Measurements from ENCODE around the gene IL27RA.

IL27RA gene

GRCh38 chr19:14031719-14032480, at the start of gene IL27RA:
TSS of gene IL27RA (plus strand) at chr19:14031762. CDS start at chr19:14031873, 111 bp downstream.
- DNase-seq (ENCODE audit: insufficient read length, low spot score) (peak; percentile 72), FAIRE-seq (no peak)

DNA sequence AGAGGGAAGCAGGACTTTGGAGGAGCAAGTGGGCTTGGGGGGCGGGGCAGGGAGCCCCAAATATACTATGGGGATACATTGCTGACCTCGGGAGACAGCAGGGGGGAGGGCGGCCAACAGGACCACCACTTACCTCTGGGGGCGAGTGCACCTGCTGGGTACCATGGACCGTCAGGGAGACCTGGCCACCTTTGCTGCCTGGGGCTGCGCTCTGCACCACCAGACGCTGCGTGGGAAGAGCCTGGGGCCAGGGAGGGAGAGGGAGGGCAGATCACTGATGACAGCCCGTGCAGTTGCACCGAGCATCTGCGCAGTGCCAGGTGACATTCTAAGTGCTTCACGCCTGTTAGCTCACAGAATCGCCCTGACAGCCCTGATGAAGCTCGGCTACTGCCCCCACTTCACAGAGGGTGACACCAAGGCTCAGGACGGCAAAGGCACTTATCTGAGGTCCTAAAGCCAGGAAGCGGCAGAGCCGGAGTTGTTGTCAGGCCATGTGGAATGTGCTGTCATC, 49.5 kb upstream of the IL27RA start:
- FAIRE-seq, result no peak
- no peak for DNase-seq (ENCODE audit: insufficient read length, low spot score)

- FAIRE-seq (no peak), DNase-seq (ENCODE audit: insufficient read length, low spot score) (no peak)
These were observed 48.8 kb upstream of the IL27RA start for GRCh38 chr19:13982773-13983172.

- no peak for DNase-seq (ENCODE audit: insufficient read length, low spot score)
These were observed 48.2 kb upstream of the IL27RA start for GRCh38 chr19:13983213-13983889.

GRCh38 chr19:13984186-13984585, 47.4 kb upstream of the IL27RA start:
- FAIRE-seq (no peak), DNase-seq (ENCODE audit: insufficient read length, low spot score) (no peak)

More at GRCh38 chr19:13983213-13983889, 48.2 kb upstream of the IL27RA start:
- FAIRE-seq, result no peak

GRCh38 chr19:13984875-13985741, 46.5 kb upstream of the IL27RA start:
- no peak for DNase-seq (ENCODE audit: insufficient read length, low spot score)
- FAIRE-seq, result no peak

DNA sequence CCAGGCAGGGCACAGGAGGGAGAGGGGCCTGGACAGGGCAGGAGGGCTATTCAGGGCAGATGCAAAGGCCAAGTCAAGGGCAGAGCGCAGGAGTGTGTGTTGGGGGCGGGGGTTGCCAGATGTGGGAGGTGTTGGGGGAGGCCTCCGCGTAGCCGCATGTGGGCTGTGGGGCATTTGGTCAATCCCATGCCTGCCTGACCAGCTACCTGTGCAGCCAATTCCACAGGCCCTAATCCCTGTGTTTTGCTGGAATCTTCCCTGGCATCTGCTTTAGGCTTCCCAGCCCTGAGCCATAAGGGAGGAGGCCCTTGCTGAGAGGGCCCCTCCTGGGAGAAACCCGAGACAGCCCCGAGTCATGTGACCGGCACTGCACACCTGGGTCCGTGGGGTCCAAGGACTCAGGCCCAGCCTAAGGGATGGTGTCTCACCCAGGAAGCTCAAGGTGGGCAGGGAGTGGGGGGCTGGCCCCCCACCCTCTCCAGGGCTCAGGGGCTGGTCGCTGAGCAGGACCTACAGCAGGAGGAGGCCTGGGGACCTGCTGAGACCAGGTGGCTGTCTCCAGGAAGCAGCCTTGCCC, 45.7 kb upstream of the IL27RA start:
- peak; percentile 36 for FAIRE-seq
- DNase-seq (ENCODE audit: insufficient read length, low spot score), result no peak

DNA sequence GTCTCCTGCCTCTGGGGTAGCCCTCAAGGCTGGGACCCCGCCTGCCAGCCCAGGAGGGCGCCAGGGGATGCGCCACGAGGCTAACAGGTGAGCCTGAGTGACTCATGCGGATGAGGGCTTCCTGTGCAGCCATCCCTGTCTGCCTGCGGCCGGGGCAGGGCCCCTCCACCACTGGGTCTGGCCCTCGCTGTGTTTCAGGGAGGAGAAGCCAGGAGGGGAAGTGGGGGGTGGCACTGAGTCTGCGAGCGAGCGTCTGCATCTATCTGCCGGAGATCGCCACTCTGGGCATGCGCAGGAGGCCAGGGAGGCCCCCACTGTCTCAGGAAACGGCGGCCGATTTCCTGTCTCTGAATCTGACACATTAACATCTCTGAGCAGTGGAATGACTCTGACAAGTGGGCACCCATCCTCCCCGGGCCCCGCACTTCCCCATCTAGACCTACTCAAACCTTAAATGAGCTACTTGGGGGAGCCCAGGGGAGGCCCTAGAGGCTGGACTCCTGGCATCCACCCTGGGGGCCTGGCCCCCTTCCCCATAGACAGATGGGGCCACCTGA, 45.1 kb upstream of the IL27RA start:
- FAIRE-seq (peak; percentile 79), DNase-seq (ENCODE audit: insufficient read length, low spot score) (peak; percentile 95)

- FAIRE-seq (peak; percentile 23), DNase-seq (ENCODE audit: insufficient read length, low spot score) (no peak)
These were observed 44.3 kb upstream of the IL27RA start for GRCh38 chr19:13987101-13987890.

- FAIRE-seq (no peak), DNase-seq (ENCODE audit: insufficient read length, low spot score) (no peak)
These were observed 42.1 kb upstream of the IL27RA start for GRCh38 chr19:13989487-13989886.

GRCh38 chr19:13990085-13990484, 41.5 kb upstream of the IL27RA start:
- no peak for DNase-seq (ENCODE audit: insufficient read length, low spot score)
- no peak for FAIRE-seq

DNA sequence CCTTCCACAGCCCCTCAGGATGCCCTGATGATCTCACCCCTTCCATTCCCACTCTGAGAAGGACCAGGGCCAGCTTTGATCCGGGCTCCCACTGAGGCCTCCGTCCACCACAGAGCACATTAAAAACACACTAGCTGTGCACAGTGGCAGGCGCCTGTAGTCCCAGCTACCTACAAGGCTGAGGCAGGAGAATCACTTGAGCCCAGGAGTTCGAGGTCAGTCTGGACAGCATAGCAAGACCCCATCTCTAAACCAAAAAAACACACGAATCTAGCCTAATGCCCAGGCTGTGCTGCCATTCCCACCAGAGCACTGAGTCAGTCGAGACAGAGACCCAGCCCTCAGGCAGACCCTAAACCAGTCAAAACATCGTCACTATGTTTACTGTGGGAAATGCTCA, 39.5 kb upstream of the IL27RA start:
- DNase-seq (ENCODE audit: insufficient read length, low spot score) (no peak), FAIRE-seq (no peak)

DNA sequence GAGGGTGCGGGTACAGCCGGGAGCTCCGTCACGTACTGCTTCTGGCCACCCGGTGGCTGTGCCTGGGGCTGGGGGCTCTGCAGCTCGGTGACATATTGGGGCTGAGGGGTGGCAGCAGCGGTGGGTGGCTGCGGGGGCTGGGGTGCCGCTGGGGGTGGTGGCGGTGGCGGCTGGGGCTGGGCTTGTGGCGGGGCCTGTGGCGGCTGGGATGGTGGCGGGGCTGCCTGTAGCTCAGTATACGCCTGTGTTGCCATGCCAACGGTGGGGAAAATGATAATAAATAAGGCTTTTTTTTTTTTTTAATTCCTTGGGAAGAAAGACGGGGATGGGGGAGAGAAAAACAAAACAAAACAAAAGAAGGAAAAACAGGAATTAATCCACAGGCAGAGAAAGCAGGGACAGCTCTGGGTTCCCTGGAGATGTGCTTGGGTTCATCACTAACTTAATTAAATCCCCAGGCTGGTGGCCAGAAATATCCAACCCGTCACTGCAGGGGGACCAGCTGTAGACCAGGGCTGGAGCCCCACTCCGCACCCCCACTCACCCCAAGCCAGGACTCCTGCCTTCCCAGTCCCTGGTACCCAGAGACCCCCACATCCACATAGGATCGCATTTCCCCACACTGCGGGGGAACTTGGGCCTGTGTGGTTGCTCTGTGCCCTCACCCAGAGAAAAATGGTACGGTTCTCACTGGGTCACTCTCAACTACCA, 37.8 kb upstream of the IL27RA start:
- DNase-seq (ENCODE audit: insufficient read length, low spot score), result no peak
- FAIRE-seq, result no peak

DNA sequence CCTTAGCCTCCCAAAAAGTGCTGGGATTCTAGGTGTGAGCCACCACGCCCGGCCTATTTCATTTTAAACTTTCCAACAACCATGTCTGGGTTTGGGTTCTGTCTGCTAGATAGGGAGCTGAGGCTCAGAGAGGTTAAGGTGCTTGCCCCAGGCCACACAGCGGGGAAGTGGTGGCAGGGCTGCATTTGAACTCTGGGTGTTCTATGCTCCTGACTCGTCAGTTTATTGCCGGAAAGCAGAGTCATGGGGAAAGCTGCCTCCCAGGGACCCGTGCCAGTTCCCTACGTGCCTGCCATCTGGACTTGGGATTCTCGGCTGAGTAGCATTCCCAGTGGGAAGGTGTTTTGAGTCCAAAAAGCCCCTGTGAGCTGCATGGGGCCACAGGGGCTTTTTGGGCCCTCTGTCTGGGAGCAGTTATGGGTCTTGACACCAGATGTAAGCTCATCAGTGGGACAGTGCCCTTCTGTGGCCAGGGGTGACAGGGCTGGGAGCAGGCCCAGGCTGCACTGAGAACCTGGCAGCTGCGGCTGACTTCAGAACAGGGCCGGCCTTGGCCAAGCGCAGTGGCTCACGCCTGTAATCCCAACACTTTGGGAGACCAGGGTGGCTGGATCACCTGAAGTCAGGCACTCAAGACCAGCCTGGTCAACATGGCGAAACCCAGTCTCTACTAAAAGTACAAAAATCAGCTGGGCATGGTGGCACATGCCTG, 36.4 kb upstream of the IL27RA start:
- DNase-seq (ENCODE audit: insufficient read length, low spot score), result no peak

DNA sequence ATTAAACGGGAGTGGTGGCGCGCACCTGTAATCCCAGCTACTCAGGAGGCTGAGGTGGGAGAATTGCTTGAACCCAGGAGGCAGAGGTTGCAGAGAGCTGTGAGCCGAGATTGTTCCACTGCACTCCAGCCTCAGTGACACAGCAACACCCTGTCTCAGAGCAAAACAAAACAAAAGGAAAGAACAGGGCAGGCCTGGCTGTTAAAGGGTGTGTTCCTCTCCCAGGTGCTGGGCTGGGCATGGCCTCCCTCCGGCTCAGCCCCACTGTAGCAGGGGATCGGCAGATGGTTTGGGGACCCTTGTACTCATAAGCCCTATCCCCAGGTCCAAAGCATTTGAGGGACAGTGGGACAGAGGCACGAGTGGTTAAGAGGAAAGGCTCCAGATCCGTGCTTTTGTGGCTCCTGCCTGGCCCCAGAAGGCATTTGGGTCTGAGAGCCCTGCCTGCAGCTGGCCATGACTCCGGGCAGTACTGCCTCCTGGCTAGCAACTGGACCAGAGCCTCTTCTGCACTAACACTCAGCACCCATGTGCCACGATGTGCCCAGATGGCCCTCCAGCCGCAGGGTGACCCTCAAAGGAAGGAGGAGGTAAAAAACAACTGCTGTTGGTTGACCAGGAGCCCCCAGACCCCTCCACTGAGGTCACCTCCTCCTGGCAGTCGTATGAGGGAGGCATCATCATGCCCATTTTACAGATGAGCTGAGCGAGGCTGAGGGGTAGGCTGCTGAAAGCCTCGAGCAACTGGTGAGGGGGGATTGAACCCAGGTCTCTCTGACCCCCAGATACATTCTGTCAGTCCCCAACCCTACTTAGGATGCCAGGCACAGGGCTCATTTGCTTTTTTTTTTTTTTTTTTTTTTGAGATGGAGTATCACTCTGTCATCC, 35.4 kb upstream of the IL27RA start:
- FAIRE-seq, result no peak

More for the DNA sequence above, 36.4 kb upstream of the IL27RA start:
- no peak for FAIRE-seq

GRCh38 chr19:13996928-13997630, 34.5 kb upstream of the IL27RA start:
- FAIRE-seq, result no peak

More for the DNA sequence above, 35.4 kb upstream of the IL27RA start:
- DNase-seq (ENCODE audit: insufficient read length, low spot score), result no peak

GRCh38 chr19:13997631-13997962, 34.0 kb upstream of the IL27RA start:
- FAIRE-seq, result no peak
- DNase-seq (ENCODE audit: insufficient read length, low spot score), result no peak

More at GRCh38 chr19:13996928-13997630, 34.5 kb upstream of the IL27RA start:
- no peak for DNase-seq (ENCODE audit: insufficient read length, low spot score)
